ENCODE results near the gene SLC5A7.

The SLC5A7 gene

GRCh38 chr2:107986278-107987217 lies at the start of gene SLC5A7:
Gene SLC5A7 (plus strand): TSS chr2:107986524. CDS start chr2:107988156, 1,632 bp downstream.
- no peak within 1 kb of the TSS for H3K4me3 ChIP-seq (replicated peaks in 1 of 2; ENCODE audit: low read depth in 2 of 2, low read length in 2 of 2)
- DNase-seq (ENCODE audit: low read depth in 2 of 2), result no peak
- no peak for TF ChIP-seq CTCF (IDR thresholded peaks at IDR 0.05; ENCODE audit: low read depth, low read length)

GRCh38 chr2:107961395-107961794 lies 24.9 kb upstream of the SLC5A7 start:
- no peak for TF ChIP-seq CTCF (IDR thresholded peaks at IDR 0.05; ENCODE audit: low read depth, low read length)
- H3K4me3 ChIP-seq (replicated peaks in 1 of 2; ENCODE audit: low read depth in 2 of 2, low read length in 2 of 2), result no peak overlapping the region
- no peak for DNase-seq (ENCODE audit: low read depth in 2 of 2)

GRCh38 chr2:107964185-107964584 lies 22.1 kb upstream of the SLC5A7 start:
- no peak for DNase-seq (ENCODE audit: low read depth in 2 of 2)
- no peak overlapping the region for H3K4me3 ChIP-seq (replicated peaks in 1 of 2; ENCODE audit: low read depth in 2 of 2, low read length in 2 of 2)
- no peak for TF ChIP-seq CTCF (IDR thresholded peaks at IDR 0.05; ENCODE audit: low read depth, low read length)

GRCh38 chr2:107984707-107985106 lies 1.6 kb upstream of the SLC5A7 start:
- DNase-seq (ENCODE audit: low read depth in 2 of 2), result no peak
- TF ChIP-seq CTCF (IDR thresholded peaks at IDR 0.05; ENCODE audit: low read depth, low read length), result no peak
- H3K4me3 ChIP-seq (replicated peaks in 1 of 2; ENCODE audit: low read depth in 2 of 2, low read length in 2 of 2), result no peak overlapping the region

- no peak for DNase-seq (ENCODE audit: low read depth in 2 of 2)
- TF ChIP-seq CTCF (IDR thresholded peaks at IDR 0.05; ENCODE audit: low read depth, low read length), result no peak
- no peak overlapping the region for H3K4me3 ChIP-seq (replicated peaks in 1 of 2; ENCODE audit: low read depth in 2 of 2, low read length in 2 of 2)
Observed at GRCh38 chr2:107988108-107988507, 1.8 kb downstream of the SLC5A7 start.

- H3K4me3 ChIP-seq (replicated peaks in 1 of 2; ENCODE audit: low read depth in 2 of 2, low read length in 2 of 2), result no peak overlapping the region
- TF ChIP-seq CTCF (IDR thresholded peaks at IDR 0.05; ENCODE audit: low read depth, low read length), result no peak
- DNase-seq (ENCODE audit: low read depth in 2 of 2), result no peak
Observed at GRCh38 chr2:107989445-107989844, 3.1 kb downstream of the SLC5A7 start.

Measured in cardiac fibroblast (primary cell).